ENCODE measurements around the gene ERG. TPM values are rescaled to one million over a fixed set of nuclear protein-coding genes. Genes with fewer than 3 reads are reported as not detected.

ERG gene
- polyA plus RNA-seq, 1 donor from 2014 or later, result not detected

DNA sequence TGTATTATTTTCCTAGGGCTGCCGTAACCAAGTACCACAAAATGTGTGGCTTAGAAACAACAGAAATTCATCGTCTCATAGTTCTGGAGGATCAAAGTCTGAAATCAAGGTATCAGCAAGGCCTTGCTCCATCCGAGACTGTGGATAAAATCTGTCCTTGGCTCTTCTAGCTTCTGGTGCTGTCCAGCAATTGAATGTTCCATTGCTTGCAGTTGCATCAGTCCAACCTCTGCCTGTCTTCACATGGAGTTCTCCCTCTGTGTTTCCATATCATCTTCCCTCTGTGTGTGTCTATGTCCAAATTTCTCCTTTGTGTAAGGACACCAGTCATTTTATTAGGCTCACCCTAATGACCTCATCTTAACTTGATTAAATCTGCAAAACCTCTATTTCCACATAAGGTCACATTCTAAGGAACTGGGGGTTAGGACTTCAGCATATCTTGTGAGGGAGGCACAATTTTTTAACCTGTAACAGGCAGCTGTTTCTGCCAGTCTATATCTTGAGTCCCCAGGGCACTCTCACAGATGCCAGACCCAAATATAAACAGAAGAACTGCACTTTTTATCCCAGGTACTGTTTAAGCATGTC, 84.2 kb downstream of the ERG start:
- H3K4me3 ChIP-seq (ENCODE audit: low read length), result no peak overlapping the region
- no peaks in the 10 kb centered on the region for H3F3A ChIP-seq (ENCODE audit: insufficient read depth, low read length, poor library complexity, severe bottlenecking)
- H2AFZ ChIP-seq (ENCODE audit: low read depth, low read length), result no peak overlapping the region
- no peaks in the 10 kb centered on the region for H3K27me3 ChIP-seq (ENCODE audit: insufficient read depth, low read depth, low read length)
- H3K9ac ChIP-seq (ENCODE audit: low read length), result no peak overlapping the region
- H3K9me3 ChIP-seq (ENCODE audit: low read length), result no peaks in the 10 kb centered on the region
- TF ChIP-seq EP300 (conservative IDR thresholded peaks at IDR 0.05; ENCODE audit: poor library complexity, severe bottlenecking) (no peak), TAF1 (IDR thresholded peaks at IDR 0.05; ENCODE audit: low read depth) (no peak), POLR2AphosphoS5 (IDR thresholded peaks at IDR 0.05) (no peak), MXI1 (conservative IDR thresholded peaks at IDR 0.05; ENCODE audit: poor library complexity, severe bottlenecking) (no peak), RAD21 (conservative IDR thresholded peaks at IDR 0.05) (no peak), SMC3 (conservative IDR thresholded peaks at IDR 0.05; ENCODE audit: poor library complexity) (no peak), EZH2 (IDR thresholded peaks at IDR 0.05; ENCODE audit: borderline replicate concordance, insufficient read depth, low read length, poor library complexity, severe bottlenecking) (no peak)
- TF ChIP-seq, protein P1, sequence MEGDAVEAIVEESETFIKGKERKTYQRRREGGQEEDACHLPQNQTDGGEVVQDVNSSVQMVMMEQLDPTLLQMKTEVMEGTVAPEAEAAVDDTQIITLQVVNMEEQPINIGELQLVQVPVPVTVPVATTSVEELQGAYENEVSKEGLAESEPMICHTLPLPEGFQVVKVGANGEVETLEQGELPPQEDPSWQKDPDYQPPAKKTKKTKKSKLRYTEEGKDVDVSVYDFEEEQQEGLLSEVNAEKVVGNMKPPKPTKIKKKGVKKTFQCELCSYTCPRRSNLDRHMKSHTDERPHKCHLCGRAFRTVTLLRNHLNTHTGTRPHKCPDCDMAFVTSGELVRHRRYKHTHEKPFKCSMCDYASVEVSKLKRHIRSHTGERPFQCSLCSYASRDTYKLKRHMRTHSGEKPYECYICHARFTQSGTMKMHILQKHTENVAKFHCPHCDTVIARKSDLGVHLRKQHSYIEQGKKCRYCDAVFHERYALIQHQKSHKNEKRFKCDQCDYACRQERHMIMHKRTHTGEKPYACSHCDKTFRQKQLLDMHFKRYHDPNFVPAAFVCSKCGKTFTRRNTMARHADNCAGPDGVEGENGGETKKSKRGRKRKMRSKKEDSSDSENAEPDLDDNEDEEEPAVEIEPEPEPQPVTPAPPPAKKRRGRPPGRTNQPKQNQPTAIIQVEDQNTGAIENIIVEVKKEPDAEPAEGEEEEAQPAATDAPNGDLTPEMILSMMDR (IDR thresholded peaks at IDR 0.05; ENCODE audit: poor library complexity, severe bottlenecking), result no peak
- TF ChIP-seq, protein P2, sequence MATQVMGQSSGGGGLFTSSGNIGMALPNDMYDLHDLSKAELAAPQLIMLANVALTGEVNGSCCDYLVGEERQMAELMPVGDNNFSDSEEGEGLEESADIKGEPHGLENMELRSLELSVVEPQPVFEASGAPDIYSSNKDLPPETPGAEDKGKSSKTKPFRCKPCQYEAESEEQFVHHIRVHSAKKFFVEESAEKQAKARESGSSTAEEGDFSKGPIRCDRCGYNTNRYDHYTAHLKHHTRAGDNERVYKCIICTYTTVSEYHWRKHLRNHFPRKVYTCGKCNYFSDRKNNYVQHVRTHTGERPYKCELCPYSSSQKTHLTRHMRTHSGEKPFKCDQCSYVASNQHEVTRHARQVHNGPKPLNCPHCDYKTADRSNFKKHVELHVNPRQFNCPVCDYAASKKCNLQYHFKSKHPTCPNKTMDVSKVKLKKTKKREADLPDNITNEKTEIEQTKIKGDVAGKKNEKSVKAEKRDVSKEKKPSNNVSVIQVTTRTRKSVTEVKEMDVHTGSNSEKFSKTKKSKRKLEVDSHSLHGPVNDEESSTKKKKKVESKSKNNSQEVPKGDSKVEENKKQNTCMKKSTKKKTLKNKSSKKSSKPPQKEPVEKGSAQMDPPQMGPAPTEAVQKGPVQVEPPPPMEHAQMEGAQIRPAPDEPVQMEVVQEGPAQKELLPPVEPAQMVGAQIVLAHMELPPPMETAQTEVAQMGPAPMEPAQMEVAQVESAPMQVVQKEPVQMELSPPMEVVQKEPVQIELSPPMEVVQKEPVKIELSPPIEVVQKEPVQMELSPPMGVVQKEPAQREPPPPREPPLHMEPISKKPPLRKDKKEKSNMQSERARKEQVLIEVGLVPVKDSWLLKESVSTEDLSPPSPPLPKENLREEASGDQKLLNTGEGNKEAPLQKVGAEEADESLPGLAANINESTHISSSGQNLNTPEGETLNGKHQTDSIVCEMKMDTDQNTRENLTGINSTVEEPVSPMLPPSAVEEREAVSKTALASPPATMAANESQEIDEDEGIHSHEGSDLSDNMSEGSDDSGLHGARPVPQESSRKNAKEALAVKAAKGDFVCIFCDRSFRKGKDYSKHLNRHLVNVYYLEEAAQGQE (IDR thresholded peaks at IDR 0.05; ENCODE audit: borderline replicate concordance), result no peak
- H3K9me2 ChIP-seq (ENCODE audit: insufficient read depth, low read length), result no peaks in the 10 kb centered on the region
- no peaks in the 10 kb centered on the region for H3K79me2 ChIP-seq (replicated peaks; ENCODE audit: insufficient read depth, low read length)
- H3K27ac ChIP-seq (ENCODE audit: low read length), result no peak overlapping the region
- H4K20me1 ChIP-seq (ENCODE audit: insufficient read depth), result no peaks in the 10 kb centered on the region
- H3K36me3 ChIP-seq (ENCODE audit: insufficient read depth, low read length), result no peaks in the 10 kb centered on the region
- no peak overlapping the region for H3K4me2 ChIP-seq (ENCODE audit: low read length)

DNA sequence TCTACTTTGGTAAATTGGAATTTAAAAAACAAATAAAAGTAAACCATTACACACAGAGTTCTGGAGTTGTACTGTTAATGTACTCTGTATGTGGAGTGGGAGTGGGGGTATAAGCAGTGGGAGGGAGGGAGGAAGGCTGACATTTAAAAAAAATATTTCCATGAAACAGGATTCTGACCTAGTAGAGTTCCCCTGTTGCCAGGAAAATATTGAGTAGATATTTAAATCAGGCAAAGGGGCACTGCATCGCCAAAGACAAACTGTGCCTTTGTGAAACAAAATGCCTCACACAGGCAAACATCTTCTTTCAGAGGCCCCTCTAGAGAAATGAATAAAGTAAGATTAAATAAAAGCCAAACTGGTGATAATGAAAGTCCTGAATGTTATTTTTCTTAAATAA, 87.8 kb downstream of the ERG start:
- TF ChIP-seq RAD21 (conservative IDR thresholded peaks at IDR 0.05), result no peak
- no peak for TF ChIP-seq TAF1 (IDR thresholded peaks at IDR 0.05; ENCODE audit: low read depth)
- TF ChIP-seq, protein P1 (IDR thresholded peaks at IDR 0.05; ENCODE audit: poor library complexity, severe bottlenecking), result no peak
- TF ChIP-seq, protein P2 (IDR thresholded peaks at IDR 0.05; ENCODE audit: borderline replicate concordance), result no peak
- no peak for TF ChIP-seq SMC3 (conservative IDR thresholded peaks at IDR 0.05; ENCODE audit: poor library complexity)
- no peak for TF ChIP-seq EZH2 (IDR thresholded peaks at IDR 0.05; ENCODE audit: borderline replicate concordance, insufficient read depth, low read length, poor library complexity, severe bottlenecking)
- TF ChIP-seq MXI1 (conservative IDR thresholded peaks at IDR 0.05; ENCODE audit: poor library complexity, severe bottlenecking), result no peak
- no peak overlapping the region for H3K9ac ChIP-seq (ENCODE audit: low read length)

More for the DNA sequence above, 87.8 kb downstream of the ERG start:
- no peaks in the 10 kb centered on the region for H3K79me2 ChIP-seq (replicated peaks; ENCODE audit: insufficient read depth, low read length)
- H4K20me1 ChIP-seq (ENCODE audit: insufficient read depth), result no peaks in the 10 kb centered on the region
- no peak overlapping the region for H2AFZ ChIP-seq (ENCODE audit: low read depth, low read length)
- no peaks in the 10 kb centered on the region for H3K9me3 ChIP-seq (ENCODE audit: low read length)
- H3K4me2 ChIP-seq (ENCODE audit: low read length), result no peak overlapping the region
- no peaks in the 10 kb centered on the region for H3K36me3 ChIP-seq (ENCODE audit: insufficient read depth, low read length)
- no peaks in the 10 kb centered on the region for H3F3A ChIP-seq (ENCODE audit: insufficient read depth, low read length, poor library complexity, severe bottlenecking)
- H3K9me2 ChIP-seq (ENCODE audit: insufficient read depth, low read length), result no peaks in the 10 kb centered on the region
- H3K27ac ChIP-seq (ENCODE audit: low read length), result no peak overlapping the region
- H3K4me3 ChIP-seq (ENCODE audit: low read length), result no peak overlapping the region
- no peaks in the 10 kb centered on the region for H3K27me3 ChIP-seq (ENCODE audit: insufficient read depth, low read depth, low read length)
